Mesenchymal stem cell (in vitro differentiated cells and primary cell): ENCODE results near the gene BLTP3B.
A peak's percentile ranks its signal among the peaks of the same experiment; 100 is the strongest.

Experiments
- DNase-seq: peaks from one replicate; pipeline ENCODE4 v3.0.0-alpha.2; 2013
- H2AFZ ChIP-seq: one replicate; pipeline ENCODE4 v1.6.1; 2013; ENCODE audit warnings: low read depth, mild to moderate bottlenecking, control low read depth, inconsistent platforms, low read length, moderate library complexity
- H2AK5ac ChIP-seq: 2 replicates; pipeline ENCODE4 v1.6.1; 2013; ENCODE audit warnings: low read length, moderate library complexity, mild to moderate bottlenecking, inconsistent platforms; ENCODE audit not compliant: severe bottlenecking
- H2BK120ac ChIP-seq: one replicate; pipeline ENCODE4 v1.6.1; 2013; ENCODE audit warnings: low read depth, mild to moderate bottlenecking, inconsistent platforms, low read length, moderate library complexity
- H2BK12ac ChIP-seq, 2 experiments: one replicate each; pipeline ENCODE4 v1.6.1; 2013; ENCODE audit warnings: inconsistent platforms in 2 of 2, low read length in 2 of 2, mild to moderate bottlenecking in 2 of 2, moderate library complexity in 2 of 2, control low read depth in 1 of 2
- H2BK15ac ChIP-seq: one replicate; pipeline ENCODE4 v1.6.1; 2013; ENCODE audit warnings: mild to moderate bottlenecking, low read depth, inconsistent platforms; ENCODE audit not compliant: poor library complexity, severe bottlenecking
- H2BK5ac ChIP-seq: 2 replicates; pipeline ENCODE4 v1.6.1; 2013; ENCODE audit warnings: low read depth, mild to moderate bottlenecking, low read length, control low read depth, inconsistent platforms; ENCODE audit not compliant: poor library complexity, severe bottlenecking
- H3K14ac ChIP-seq, 2 experiments: one replicate each; pipeline ENCODE4 v1.6.1; 2013; ENCODE audit warnings: inconsistent platforms in 2 of 2, low read length in 2 of 2, control low read depth in 1 of 2, mild to moderate bottlenecking in 1 of 2, moderate library complexity in 1 of 2
- H3K18ac ChIP-seq, 2 experiments: one replicate each; pipeline ENCODE4 v1.6.1; 2013; ENCODE audit warnings: inconsistent platforms in 2 of 2, low read length in 2 of 2, control low read depth in 1 of 2, low read depth in 1 of 2, mild to moderate bottlenecking in 1 of 2
- H3K23ac ChIP-seq, 2 experiments: one replicate each; pipeline ENCODE4 v1.6.1; 2013; ENCODE audit warnings: inconsistent platforms in 2 of 2, low read length in 2 of 2, mild to moderate bottlenecking in 2 of 2, moderate library complexity in 2 of 2, control low read depth in 1 of 2
- H3K27ac ChIP-seq: 2 replicates; pipeline ENCODE4 v1.5.1; 2013; ENCODE audit warnings: mild to moderate bottlenecking, moderate library complexity, low read length, control low read depth, inconsistent platforms; ENCODE audit not compliant: poor library complexity, severe bottlenecking
- H3K27me3 ChIP-seq, 2 experiments: 2 replicates each; pipeline versions ENCODE4 v1.6.1 to v1.7.0; 2013; ENCODE audit warnings: low read length in 2 of 2, mild to moderate bottlenecking in 2 of 2, moderate library complexity in 2 of 2, control low read depth in 1 of 2, inconsistent platforms in 1 of 2; ENCODE audit not compliant: control insufficient read depth in 1 of 2, insufficient read depth in 1 of 2
- H3K36me3 ChIP-seq, 2 experiments: 2 replicates each; pipeline versions ENCODE4 v1.6.1 to v1.7.0; 2013; ENCODE audit warnings: low read length in 2 of 2, control low read depth in 1 of 2, inconsistent platforms in 1 of 2, low read depth in 1 of 2, mild to moderate bottlenecking in 1 of 2; ENCODE audit not compliant: insufficient read depth in 2 of 2, control insufficient read depth in 1 of 2
- H3K4ac ChIP-seq, 2 experiments: one replicate each; pipeline ENCODE4 v1.6.1; 2013; ENCODE audit warnings: inconsistent platforms in 2 of 2, low read length in 2 of 2, mild to moderate bottlenecking in 2 of 2, moderate library complexity in 2 of 2, control low read depth in 1 of 2, low read depth in 1 of 2
- H3K4me1 ChIP-seq: 2 replicates; pipeline ENCODE4 v1.6.1; 2013; ENCODE audit warnings: low read depth, low read length, control low read depth; ENCODE audit not compliant: control insufficient read depth, insufficient read depth
- H3K4me2 ChIP-seq: 2 replicates; pipeline ENCODE4 v1.6.1; 2013; ENCODE audit warnings: low read length, mild to moderate bottlenecking, inconsistent platforms; ENCODE audit not compliant: poor library complexity, severe bottlenecking
- H3K4me3 ChIP-seq, 2 experiments: 2 replicates each; pipeline versions ENCODE4 v1.5.1 to v1.7.0; 2013; ENCODE audit warnings: low read length in 2 of 2, mild to moderate bottlenecking in 2 of 2, control low read depth in 1 of 2, low read depth in 1 of 2; ENCODE audit not compliant: insufficient read depth in 1 of 2
- H3K79me1 ChIP-seq: replicated peaks from 2 replicates; pipeline ENCODE4 v1.6.1; 2013; ENCODE audit warnings: mild to moderate bottlenecking, control low read depth, low read length, inconsistent platforms; ENCODE audit not compliant: poor library complexity, severe bottlenecking
- H3K9ac ChIP-seq: 2 replicates; pipeline ENCODE4 v1.7.0; 2013; ENCODE audit warnings: mild to moderate bottlenecking, low read length, moderate library complexity
- H3K9me3 ChIP-seq: 2 replicates; pipeline ENCODE4 v1.7.0; 2013; ENCODE audit warnings: mild to moderate bottlenecking, low read length; ENCODE audit not compliant: control insufficient read depth
- H4K8ac ChIP-seq: one replicate; pipeline ENCODE4 v1.6.1; 2013; ENCODE audit warnings: inconsistent platforms, mild to moderate bottlenecking, low read length, moderate library complexity
- H4K91ac ChIP-seq: one replicate; pipeline ENCODE4 v1.6.1; 2013; ENCODE audit warnings: mild to moderate bottlenecking, low read length, inconsistent platforms
- WGBS: methylation state at CpG from one replicate; pipeline ENCODE4 v1.1.7; 2013; ENCODE audit warnings: mixed read lengths; 5-methylcytosine and 5-hydroxymethylcytosine counted together

BLTP3B gene

GRCh38 chr12:100156731-100157426, 14.2 kb upstream of the BLTP3B start:
- H3K9ac ChIP-seq = no peak overlapping the region
- WGBS = 80% methylated on average over 11 of the region's 11 CpGs

GRCh38 chr12:100154474-100155247, 12.0 kb upstream of the BLTP3B start:
- no peak overlapping the region for H3K4me2 ChIP-seq
- no peak overlapping the region for H3K9ac ChIP-seq
- H3K36me3 ChIP-seq = no peaks in the 10 kb centered on the region
- H2AFZ ChIP-seq = no peak overlapping the region
- H3K79me1 ChIP-seq = no peaks in the 10 kb centered on the region
- H4K8ac ChIP-seq = peak overlapping the region; percentile 81
- no peaks in the 10 kb centered on the region for H3K27me3 ChIP-seq
- H3K4me3 ChIP-seq = no peak overlapping the region
- peak; percentile 70 for DNase-seq
- no peak overlapping the region for H2BK5ac ChIP-seq
- no peak overlapping the region for H2AK5ac ChIP-seq
- no peak overlapping the region for H2BK15ac ChIP-seq
- no peaks in the 10 kb centered on the region for H3K9me3 ChIP-seq
- no peak overlapping the region for H4K91ac ChIP-seq
- H3K27ac ChIP-seq = no peak overlapping the region
- H3K18ac ChIP-seq = no peak overlapping the region
- H3K23ac ChIP-seq = no peak overlapping the region
- no peak overlapping the region for H2BK12ac ChIP-seq
- WGBS = 64% methylated on average over 15 of the region's 15 CpGs
- H2BK120ac ChIP-seq = no peak overlapping the region
- H3K4me1 ChIP-seq = peaks cover 7% of the 10 kb centered on the region
- no peak overlapping the region for H3K14ac ChIP-seq
- no peak overlapping the region for H3K4ac ChIP-seq

More at GRCh38 chr12:100156731-100157426, 14.2 kb upstream of the BLTP3B start:
- H4K91ac ChIP-seq = no peak overlapping the region
- H2BK120ac ChIP-seq = no peak overlapping the region
- no peak overlapping the region for H3K23ac ChIP-seq
- H2BK12ac ChIP-seq = no peak overlapping the region
- no peak overlapping the region for H3K4me3 ChIP-seq
- H3K27ac ChIP-seq = no peak overlapping the region
- no peak overlapping the region for H3K14ac ChIP-seq
- DNase-seq = no peak
- no peak overlapping the region for H2AK5ac ChIP-seq
- H3K36me3 ChIP-seq = no peaks in the 10 kb centered on the region
- no peak overlapping the region for H3K4me2 ChIP-seq
- no peak overlapping the region for H4K8ac ChIP-seq
- no peak overlapping the region for H2BK5ac ChIP-seq
- peaks cover 7% of the 10 kb centered on the region for H3K4me1 ChIP-seq
- no peak overlapping the region for H3K18ac ChIP-seq
- no peak overlapping the region for H2BK15ac ChIP-seq
- no peak overlapping the region for H3K4ac ChIP-seq
- H3K79me1 ChIP-seq = no peaks in the 10 kb centered on the region
- no peak overlapping the region for H2AFZ ChIP-seq
- no peaks in the 10 kb centered on the region for H3K27me3 ChIP-seq
- H3K9me3 ChIP-seq = no peaks in the 10 kb centered on the region

- 95% methylated on average over 10 of the region's 10 CpGs for WGBS
- no peak overlapping the region for H3K18ac ChIP-seq
- no peak overlapping the region for H2BK12ac ChIP-seq
- no peak for DNase-seq
- no peak overlapping the region for H3K23ac ChIP-seq
- H3K36me3 ChIP-seq = no peaks in the 10 kb centered on the region
- H2BK120ac ChIP-seq = no peak overlapping the region
- no peak overlapping the region for H3K4ac ChIP-seq
- H3K4me1 ChIP-seq = peaks cover 7% of the 10 kb centered on the region
- H2BK5ac ChIP-seq = no peak overlapping the region
- no peaks in the 10 kb centered on the region for H3K79me1 ChIP-seq
- H3K9me3 ChIP-seq = no peaks in the 10 kb centered on the region
- H3K9ac ChIP-seq = no peak overlapping the region
- no peak overlapping the region for H3K14ac ChIP-seq
- H2AK5ac ChIP-seq = no peak overlapping the region
- H4K91ac ChIP-seq = no peak overlapping the region
- H3K27me3 ChIP-seq = no peaks in the 10 kb centered on the region
- no peak overlapping the region for H2BK15ac ChIP-seq
- H3K27ac ChIP-seq = no peak overlapping the region
- no peak overlapping the region for H3K4me2 ChIP-seq
- H4K8ac ChIP-seq = no peak overlapping the region
- no peak overlapping the region for H2AFZ ChIP-seq
- H3K4me3 ChIP-seq = no peak overlapping the region
Measured at GRCh38 chr12:100153131-100153530, 10.5 kb upstream of the BLTP3B start.

GRCh38 chr12:100151769-100152168, 9.1 kb upstream of the BLTP3B start:
- Histone ChIP-seq H3K27ac (no peak overlapping the region), H3K4me2 (no peak overlapping the region), H3K4me1 (peaks cover 4% of the 10 kb centered on the region), H2AK5ac (no peak overlapping the region), H3K14ac (no peak overlapping the region), H2BK12ac (no peak overlapping the region), H2BK15ac (no peak overlapping the region), H2AFZ (no peak overlapping the region), H3K36me3 (no peaks in the 10 kb centered on the region), H3K23ac (no peak overlapping the region), H3K79me1 (no peaks in the 10 kb centered on the region), H3K9me3 (no peaks in the 10 kb centered on the region), H3K4ac (no peak overlapping the region), H4K8ac (no peak overlapping the region), H3K4me3 (no peak overlapping the region), H2BK120ac (no peak overlapping the region), H3K9ac (no peak overlapping the region), H3K18ac (no peak overlapping the region), H3K27me3 (no peaks in the 10 kb centered on the region), H4K91ac (no peak overlapping the region), H2BK5ac (no peak overlapping the region)
- 88% methylated on average over 2 of the region's 2 CpGs for WGBS
- DNase-seq = no peak
